ENCODE measurements around the gene MED8. TPM values are rescaled to one million over a fixed set of nuclear protein-coding genes. Genes with fewer than 3 reads are reported as not detected.

The MED8 gene
- total RNA-seq, 1 experiment from 2014 or later: 54.8 TPM

DNA sequence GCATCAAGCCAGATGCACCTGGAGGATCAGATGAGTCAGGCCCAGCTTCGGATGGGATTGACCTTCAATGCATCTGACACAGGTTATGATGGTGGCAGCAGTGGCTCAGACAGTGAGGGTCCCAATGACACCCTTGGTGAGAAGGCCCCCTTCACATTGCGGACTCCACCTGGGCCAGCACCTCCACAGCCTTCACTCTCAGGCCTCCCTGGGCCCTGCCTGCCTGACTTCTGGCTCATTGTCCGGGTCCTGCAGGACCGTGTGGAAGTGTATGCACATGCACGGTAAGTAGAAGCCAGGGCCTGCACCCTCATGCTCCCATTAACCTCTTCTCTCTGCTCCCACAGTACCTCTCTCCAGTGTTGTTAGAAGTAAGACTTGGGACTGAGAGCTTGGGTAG, 43.3 kb upstream of the MED8 start:
- POLR2A ChIA-PET (ENCODE audit: unreplicated experiment): no interaction called here

DNA sequence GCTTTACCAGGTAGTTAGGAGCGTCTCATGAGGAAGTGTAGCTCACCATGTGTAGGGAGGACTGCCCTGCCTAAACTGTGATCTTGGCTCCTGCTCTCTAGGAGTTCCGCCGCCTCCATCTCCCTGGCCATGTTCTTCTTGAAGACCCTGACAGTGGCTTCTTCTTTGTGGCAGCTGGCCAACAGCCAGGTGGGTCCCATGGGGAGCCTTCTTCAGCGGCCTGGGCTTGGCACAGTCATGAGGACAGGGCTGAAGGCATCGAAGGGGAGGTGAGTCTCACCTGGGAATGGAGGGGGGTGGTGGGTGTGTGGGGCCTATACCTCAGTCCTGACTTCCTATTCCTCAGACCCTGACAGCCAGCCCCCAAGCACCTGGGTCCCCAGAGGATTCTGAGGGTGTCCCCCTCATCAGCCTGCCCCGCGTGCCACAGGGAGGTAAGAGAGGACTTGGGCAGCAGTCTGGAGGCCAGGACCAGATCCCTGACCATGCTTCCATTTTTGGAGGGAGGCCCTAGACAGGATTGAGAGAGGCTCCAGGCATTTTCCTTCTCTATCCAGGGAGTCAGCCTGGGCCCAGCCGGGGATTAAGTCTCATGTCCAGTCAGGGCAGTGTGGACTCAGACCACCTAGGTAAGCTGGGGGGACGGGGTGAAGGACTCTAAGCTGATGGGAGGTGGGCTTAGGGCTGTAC, 42.7 kb upstream of the MED8 start:
- intact Hi-C loops (cut with micrococcal nuclease; ENCODE audit: unreplicated experiment): no loop called here
- Histone ChIP-seq H3F3A (ENCODE audit: insufficient read depth, low read depth) (no peaks in the 10 kb centered on the region), H3K4me1 (replicated peaks; ENCODE audit: insufficient read depth) (no peaks in the 10 kb centered on the region), H3K4me3 (no peak overlapping the region), H3K9me2 (ENCODE audit: insufficient read depth) (no peaks in the 10 kb centered on the region), H3K9me3 (ENCODE audit: insufficient read depth, low read depth) (no peaks in the 10 kb centered on the region), H3K36me3 (ENCODE audit: low read depth) (peaks cover 12% of the 10 kb centered on the region), H2AFZ (no peak overlapping the region), H3K27me3 (ENCODE audit: insufficient read depth, low read depth) (no peaks in the 10 kb centered on the region), H3K4me2 (no peak overlapping the region), H3K79me2 (ENCODE audit: low read depth) (no peaks in the 10 kb centered on the region), H3K27ac (no peak overlapping the region), H4K20me1 (ENCODE audit: insufficient read depth) (no peaks in the 10 kb centered on the region)
- ChIA-PET CTCF (no interaction called here), POLR2A (ENCODE audit: unreplicated experiment) (no interaction called here)
- TF ChIP-seq CTCF (conservative IDR thresholded peaks at IDR 0.05) (no peak), EZH2 (IDR thresholded peaks at IDR 0.05; ENCODE audit: low read depth) (no peak)
- BruUV-seq (replicated peaks): no TSS peak
- no peak for DNase-seq

More for the DNA sequence above, 43.3 kb upstream of the MED8 start:
- no TSS peak for BruUV-seq (replicated peaks)
- Histone ChIP-seq H3K79me2 (ENCODE audit: low read depth) (no peaks in the 10 kb centered on the region), H3F3A (ENCODE audit: insufficient read depth, low read depth) (no peaks in the 10 kb centered on the region), H3K4me3 (no peak overlapping the region), H3K27me3 (ENCODE audit: insufficient read depth, low read depth) (no peaks in the 10 kb centered on the region), H3K4me1 (replicated peaks; ENCODE audit: insufficient read depth) (no peaks in the 10 kb centered on the region), H3K27ac (no peak overlapping the region), H3K9me2 (ENCODE audit: insufficient read depth) (no peaks in the 10 kb centered on the region), H2AFZ (no peak overlapping the region), H3K36me3 (ENCODE audit: low read depth) (peaks cover 12% of the 10 kb centered on the region), H3K4me2 (no peak overlapping the region), H4K20me1 (ENCODE audit: insufficient read depth) (no peaks in the 10 kb centered on the region), H3K9me3 (ENCODE audit: insufficient read depth, low read depth) (no peaks in the 10 kb centered on the region)
- CTCF ChIA-PET: no interaction called here
- TF ChIP-seq CTCF (conservative IDR thresholded peaks at IDR 0.05) (no peak), EZH2 (IDR thresholded peaks at IDR 0.05; ENCODE audit: low read depth) (no peak)
- DNase-seq: no peak
- intact Hi-C loops (cut with micrococcal nuclease; ENCODE audit: unreplicated experiment): no loop called here

GRCh38 chr1:43431676-43432075, 42.1 kb upstream of the MED8 start:
- H3K36me3 ChIP-seq (ENCODE audit: low read depth): peaks cover 16% of the 10 kb centered on the region
- POLR2A ChIA-PET (ENCODE audit: unreplicated experiment): no interaction called here
- no peaks in the 10 kb centered on the region for H3K79me2 ChIP-seq (ENCODE audit: low read depth)
- intact Hi-C loops (cut with micrococcal nuclease; ENCODE audit: unreplicated experiment): no loop called here
- H3K27me3 ChIP-seq (ENCODE audit: insufficient read depth, low read depth): no peaks in the 10 kb centered on the region
- CTCF ChIA-PET: no interaction called here
- no peaks in the 10 kb centered on the region for H4K20me1 ChIP-seq (ENCODE audit: insufficient read depth)
- H3K4me3 ChIP-seq: no peak overlapping the region
- H2AFZ ChIP-seq: no peak overlapping the region
- H3F3A ChIP-seq (ENCODE audit: insufficient read depth, low read depth): no peaks in the 10 kb centered on the region
- TF ChIP-seq EZH2 (IDR thresholded peaks at IDR 0.05; ENCODE audit: low read depth) (no peak), CTCF (conservative IDR thresholded peaks at IDR 0.05) (no peak)
- no peak for DNase-seq
- no peaks in the 10 kb centered on the region for H3K9me3 ChIP-seq (ENCODE audit: insufficient read depth, low read depth)
- TSS peak; percentile 3 for BruUV-seq (replicated peaks)
- H3K4me2 ChIP-seq: no peak overlapping the region
- no peak overlapping the region for H3K27ac ChIP-seq
- no peaks in the 10 kb centered on the region for H3K4me1 ChIP-seq (replicated peaks; ENCODE audit: insufficient read depth)
- no peaks in the 10 kb centered on the region for H3K9me2 ChIP-seq (ENCODE audit: insufficient read depth)
